Psoas muscle (tissue), 8 donors: ENCODE measurements around the gene CHID1. TPM values are rescaled to one million over a fixed set of nuclear protein-coding genes. Genes with fewer than 3 reads are reported as not detected.

Experiments used
- ATAC-seq, 4 donors: fragments of 200-7000 bp; cut with Tn5 transposase; one replicate each; pipeline ENCODE4 v1.9.1; 2020; ENCODE audit warnings: moderate library complexity in 3 of 4, mild to moderate bottlenecking in 2 of 4
- DNase-seq, 2 donors: peaks; one replicate each; pipeline ENCODE4 v3.0.0-alpha.2; 2020
- H3K27ac ChIP-seq: fragments of 200-600 bp; one replicate; pipeline ENCODE4 v1.8.0; 2022
- H3K27me3 ChIP-seq, 3 donors: fragments of 200-600 bp in 1 of 3; one replicate each; pipeline versions ENCODE4 v1.6.1 to v1.8.0; 2013 to 2022; ENCODE audit warnings: low read length in 2 of 3, mild to moderate bottlenecking in 2 of 3, moderate library complexity in 1 of 3; ENCODE audit not compliant: insufficient read depth in 3 of 3
- H3K36me3 ChIP-seq, 2 donors: fragments of 200-600 bp in 1 of 2; one replicate each; pipeline versions ENCODE4 v1.6.1 to v1.8.0; 2013 to 2022; ENCODE audit warnings: low read depth in 1 of 2, mild to moderate bottlenecking in 1 of 2, moderate library complexity in 1 of 2; ENCODE audit not compliant: insufficient read depth in 1 of 2
- H3K4me1 ChIP-seq: fragments of 200-600 bp; one replicate; pipeline ENCODE4 v1.8.0; 2022
- H3K4me3 ChIP-seq: fragments of 200-600 bp; one replicate; pipeline ENCODE4 v1.8.0; 2022; ENCODE audit warnings: mild to moderate bottlenecking
- H3K9me3 ChIP-seq: fragments of 200-600 bp; one replicate; pipeline ENCODE4 v1.8.0; 2022
- WGBS, 3 donors: extraction: QIAGEN DNeasy Blood & Tissue Kit; methylation state at CpG; one replicate each; pipeline versions ENCODE4 v1.1.6 to v1.1.7; 2013; 5-methylcytosine and 5-hydroxymethylcytosine counted together
- intact Hi-C, 2 donors: fragments of 100-400 bp; cut with DNase I; formaldehyde crosslinking; loops; one replicate each; pipeline versions ENCODE4 v1.11.0 to v1.14.2; 2022
- polyA plus RNA-seq, 3 donors: library from polyadenylated mRNA; stranded (reverse); fragments of 200-250 nt; gene quantifications; one replicate each; pipeline ENCODE4 v1.2.3, GENCODE V29; 2013
- total RNA-seq, 4 donors: library from RNA; stranded (reverse); fragmentation: NEBNext Ultra II Directional in 2 of 4; extraction: Animal tissue kit (Norgen Biotek cat#: 25700) in 2 of 4; gene quantifications; one replicate each; pipeline versions ENCODE4 v1.2.1 to v1.2.4, GENCODE V29; 2021 to 2023
- TF ChIP-seq, protein P1 (sequence below): fragments of 200-600 bp; IDR thresholded peaks from one replicate; pipeline ENCODE4 v1.8.0; 2022; ENCODE audit warnings: antibody characterized with exemption
- donor health status: healthy with polysubstance abuse.
- donor health status: DM: no; HTN: no; CAD: no; lungs with moderate emphysema.
- donor health status: Bipolar disorder and iron deficiency.
- donor health status: healthy.
- donor health status: DM: yes; HTN: yes; CAD: no.
- donor health status: DM: no; HTN: no; CAD: no.
- donor health status: DM: no; HTN: no; CAD: no.
- donor health status: DM: yes; HTN: yes; CAD: no.

CHID1 gene
- total and polyA plus RNA-seq, 7 donors, result 25.5 to 44.5 (median 34.3) TPM

DNA sequence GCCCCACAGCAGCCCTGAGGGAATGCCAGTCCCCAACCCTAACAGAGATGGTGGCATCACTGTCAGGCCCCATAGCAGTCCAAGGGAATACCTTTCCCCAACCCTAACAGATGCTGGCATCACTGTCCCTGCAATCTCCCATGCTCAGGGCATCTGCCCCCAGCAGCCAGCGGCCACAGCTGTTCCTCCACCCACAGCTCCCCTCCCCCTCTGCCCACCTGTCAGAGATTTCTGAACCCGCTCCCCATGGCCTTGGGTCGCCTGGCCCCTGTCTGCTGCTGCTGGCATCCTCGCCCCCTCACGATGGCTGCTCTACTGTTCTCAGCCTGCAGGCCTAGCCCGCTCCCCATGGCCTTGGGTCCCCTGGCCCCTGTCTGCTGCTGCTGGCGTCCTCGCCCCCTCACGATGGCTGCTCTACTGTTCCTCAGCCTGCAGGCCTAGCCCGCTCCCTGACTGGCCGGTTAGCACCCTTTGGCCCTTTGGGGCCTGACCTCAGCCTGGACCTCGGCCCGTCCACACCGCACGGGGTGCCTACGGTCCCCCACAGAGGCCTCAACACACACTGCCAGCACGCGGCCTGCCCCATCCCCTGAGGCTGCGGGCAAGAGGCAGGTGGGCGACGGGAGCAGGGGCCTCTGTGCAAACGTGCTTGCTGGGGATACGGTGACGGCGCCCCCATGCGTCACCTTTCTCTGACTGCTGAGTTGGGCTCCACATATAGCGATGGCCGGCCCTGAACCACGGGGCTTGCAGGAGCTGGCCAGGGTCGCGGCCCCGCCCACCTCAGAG lies 20.7 kb downstream of the CHID1 start:
- no peak for ATAC-seq
- TF ChIP-seq, protein P1, sequence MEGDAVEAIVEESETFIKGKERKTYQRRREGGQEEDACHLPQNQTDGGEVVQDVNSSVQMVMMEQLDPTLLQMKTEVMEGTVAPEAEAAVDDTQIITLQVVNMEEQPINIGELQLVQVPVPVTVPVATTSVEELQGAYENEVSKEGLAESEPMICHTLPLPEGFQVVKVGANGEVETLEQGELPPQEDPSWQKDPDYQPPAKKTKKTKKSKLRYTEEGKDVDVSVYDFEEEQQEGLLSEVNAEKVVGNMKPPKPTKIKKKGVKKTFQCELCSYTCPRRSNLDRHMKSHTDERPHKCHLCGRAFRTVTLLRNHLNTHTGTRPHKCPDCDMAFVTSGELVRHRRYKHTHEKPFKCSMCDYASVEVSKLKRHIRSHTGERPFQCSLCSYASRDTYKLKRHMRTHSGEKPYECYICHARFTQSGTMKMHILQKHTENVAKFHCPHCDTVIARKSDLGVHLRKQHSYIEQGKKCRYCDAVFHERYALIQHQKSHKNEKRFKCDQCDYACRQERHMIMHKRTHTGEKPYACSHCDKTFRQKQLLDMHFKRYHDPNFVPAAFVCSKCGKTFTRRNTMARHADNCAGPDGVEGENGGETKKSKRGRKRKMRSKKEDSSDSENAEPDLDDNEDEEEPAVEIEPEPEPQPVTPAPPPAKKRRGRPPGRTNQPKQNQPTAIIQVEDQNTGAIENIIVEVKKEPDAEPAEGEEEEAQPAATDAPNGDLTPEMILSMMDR, result no peak
- H3K9me3 ChIP-seq, result no peaks in the 10 kb centered on the region
- 78 to 82% (median 80%) methylated on average over 32 of the region's 32 CpGs for WGBS, 3 donors
- H3K27me3 ChIP-seq, result no peaks in the 10 kb centered on the region
- no peak for DNase-seq
- no peak overlapping the region for H3K27ac ChIP-seq
- intact Hi-C loops, result no loop called here
- no peaks in the 10 kb centered on the region for H3K36me3 ChIP-seq
- H3K4me1 ChIP-seq, result peaks cover 7% of the 10 kb centered on the region
- no peak overlapping the region for H3K4me3 ChIP-seq

DNA sequence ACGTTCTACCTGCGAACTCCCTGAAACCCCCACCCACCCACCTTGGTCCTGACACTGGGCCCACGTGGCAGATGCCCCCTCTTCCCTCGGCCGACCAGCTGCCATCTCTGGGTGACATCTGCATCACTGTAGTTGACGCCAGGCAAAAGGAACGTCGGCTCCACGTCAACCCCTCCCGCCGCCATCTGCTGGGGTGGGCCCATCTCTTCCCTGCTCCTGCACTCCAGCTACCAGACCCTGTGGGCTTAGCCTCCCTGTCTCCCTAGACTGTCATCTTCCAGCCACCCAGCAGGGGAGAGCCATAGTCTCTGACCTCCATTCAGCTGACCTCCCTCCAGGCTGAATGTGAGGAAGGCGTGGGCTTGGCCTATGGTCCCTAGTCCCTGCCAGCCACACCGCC lies 21.4 kb downstream of the CHID1 start:
- TF ChIP-seq, protein P1, result no peak
- Histone ChIP-seq H3K27me3 (no peaks in the 10 kb centered on the region), H3K4me3 (no peak overlapping the region), H3K27ac (no peak overlapping the region), H3K9me3 (no peaks in the 10 kb centered on the region), H3K4me1 (peaks cover 7% of the 10 kb centered on the region), H3K36me3 (no peaks in the 10 kb centered on the region)
- WGBS, 3 donors, result 79 to 83% (median 81%) methylated on average over 13 of the region's 13 CpGs
- intact Hi-C loops, result no loop called here
- ATAC-seq (peak in 1 of 4 donors; percentile 12), DNase-seq (no peak)

DNA sequence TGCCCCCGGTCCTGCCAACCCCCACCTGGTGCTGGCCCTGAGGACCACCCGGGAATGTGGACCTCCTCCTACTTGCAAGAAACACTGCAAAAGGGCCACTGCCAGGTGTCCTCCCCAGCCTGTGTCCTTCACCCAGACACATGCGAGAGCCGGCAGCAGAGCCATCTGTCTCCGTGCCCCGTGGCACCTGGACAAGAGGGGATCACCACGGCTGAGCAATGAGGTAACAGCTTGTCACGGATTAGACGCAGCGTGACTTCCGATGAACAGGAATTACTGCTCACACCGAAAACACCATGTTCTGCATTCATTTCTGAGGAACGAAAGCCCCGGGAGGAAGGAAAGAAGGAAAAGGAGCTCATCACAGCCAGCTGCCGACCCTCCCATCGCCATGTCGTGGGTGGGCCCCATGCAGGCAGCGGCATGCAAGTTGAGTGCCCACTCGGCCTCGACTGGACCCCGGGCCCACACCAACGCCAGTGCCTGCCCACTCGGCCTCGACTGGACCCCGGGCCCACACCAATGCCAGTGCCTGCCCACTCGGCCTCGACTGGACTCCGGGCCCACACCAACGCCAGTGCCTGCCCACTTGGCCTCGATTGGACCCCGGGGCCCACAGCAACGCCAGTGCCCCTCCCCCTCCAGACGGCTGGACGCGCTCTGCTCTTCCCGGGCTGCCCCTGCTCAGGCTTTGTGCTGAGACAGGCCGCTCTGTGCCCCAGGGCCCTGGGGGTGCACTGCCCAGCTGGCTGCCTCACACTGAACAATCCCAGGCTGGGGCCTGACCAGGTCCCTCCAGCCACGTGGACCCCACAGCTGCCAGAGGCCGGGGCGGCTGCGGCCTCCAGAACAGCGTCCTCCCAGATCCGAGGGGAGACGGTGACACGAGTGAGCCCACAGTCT lies 22.0 kb downstream of the CHID1 start:
- Histone ChIP-seq H3K27me3 (no peaks in the 10 kb centered on the region), H3K27ac (no peak overlapping the region), H3K4me3 (no peak overlapping the region), H3K9me3 (no peaks in the 10 kb centered on the region), H3K4me1 (peaks cover 7% of the 10 kb centered on the region), H3K36me3 (peaks cover 0 to 2% of the 10 kb centered on the region in 2 donors)
- TF ChIP-seq, protein P1, result no peak
- WGBS, 3 donors, result 41 to 63% (median 54%) methylated on average over 38 to 45 of the region's 45 CpGs
- DNase-seq (no peak), ATAC-seq (peak in 3 of 4 donors; percentile 74 to 76 (median 74))
- intact Hi-C loops, result no loop called here

DNA sequence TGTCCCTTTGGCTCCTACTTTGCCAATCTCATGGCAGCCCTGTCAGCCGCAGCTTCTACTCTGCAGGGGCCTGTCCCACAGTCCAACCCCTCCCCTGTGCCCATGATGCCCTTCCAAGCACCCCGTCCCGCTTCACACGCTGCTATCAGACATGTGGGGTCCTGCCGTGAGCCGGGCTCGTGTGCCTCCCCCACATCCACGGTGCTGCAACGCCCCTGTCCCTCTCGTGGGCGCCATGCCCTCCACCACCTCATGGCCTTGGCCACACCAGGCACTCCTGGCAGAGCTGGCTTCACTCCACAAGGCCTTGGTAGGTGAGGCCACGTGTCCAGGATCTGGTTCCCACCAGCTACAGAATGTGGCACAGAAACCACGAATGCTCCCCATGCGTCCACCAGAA lies 23.0 kb downstream of the CHID1 start:
- H3K27me3 ChIP-seq, result no peaks in the 10 kb centered on the region
- peaks cover 7% of the 10 kb centered on the region for H3K4me1 ChIP-seq
- TF ChIP-seq, protein P1, result no peak
- no peaks in the 10 kb centered on the region for H3K9me3 ChIP-seq
- no peak overlapping the region for H3K4me3 ChIP-seq
- intact Hi-C loops, result no loop called here
- no peak overlapping the region for H3K27ac ChIP-seq
- WGBS, 3 donors, result 79 to 88% (median 87%) methylated on average over 14 of the region's 14 CpGs
- DNase-seq, result no peak
- H3K36me3 ChIP-seq, result peaks cover 0 to 12% of the 10 kb centered on the region in 2 donors
- ATAC-seq, result peak in 2 of 4 donors; percentile 3 to 9
